GM19438 (cell line): ENCODE results near the gene PAPOLG.
"Not testable (repeated sequence)": the region's sequence is repeated elsewhere in the genome, so short reads cannot be mapped to it uniquely, and the experiment has no call there.

Experiments used
- ATAC-seq: cut with Tn5 transposase; IDR thresholded peaks from one replicate; pipeline ENCODE4 v1.9.1; 2021; ENCODE audit warnings: low read depth; ENCODE audit not compliant: unreplicated experiment

The PAPOLG gene

DNA sequence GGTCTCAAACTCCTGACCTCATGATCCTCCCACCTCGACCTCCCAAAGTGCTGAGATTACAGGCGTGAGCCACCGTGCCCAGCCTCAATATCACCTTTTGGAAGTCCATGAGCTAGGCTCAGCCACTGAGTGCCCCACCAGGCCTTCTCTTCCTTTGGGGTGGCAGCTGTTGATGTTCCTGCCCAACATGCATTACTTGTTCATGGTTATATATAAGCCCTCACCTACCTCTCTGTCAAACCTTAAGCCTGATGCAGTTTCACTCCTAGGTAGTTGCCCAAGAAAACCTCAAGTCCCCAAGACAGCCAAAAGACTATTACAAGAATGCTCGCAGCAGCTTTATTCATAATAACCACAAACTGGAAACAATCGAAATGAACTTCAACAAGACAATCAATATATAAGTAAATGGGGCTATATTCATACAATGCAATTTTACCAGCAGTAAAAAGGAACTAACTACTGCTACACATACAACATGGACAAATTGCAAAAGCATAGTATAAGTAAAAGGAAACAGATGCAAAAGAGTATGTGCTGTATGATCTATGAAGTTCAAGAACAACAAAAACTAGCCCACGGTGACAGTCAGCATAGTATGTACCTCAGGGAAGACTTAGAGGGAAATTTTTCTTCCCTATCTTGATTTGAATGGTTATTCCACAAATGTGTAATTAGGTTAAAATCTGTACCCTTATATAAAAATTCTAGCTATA, 65.7 kb downstream of the PAPOLG start:
- ATAC-seq: no peak

- ATAC-seq: no peak
These were observed 66.9 kb downstream of the PAPOLG start for GRCh38 chr2:60822987-60823386.

DNA sequence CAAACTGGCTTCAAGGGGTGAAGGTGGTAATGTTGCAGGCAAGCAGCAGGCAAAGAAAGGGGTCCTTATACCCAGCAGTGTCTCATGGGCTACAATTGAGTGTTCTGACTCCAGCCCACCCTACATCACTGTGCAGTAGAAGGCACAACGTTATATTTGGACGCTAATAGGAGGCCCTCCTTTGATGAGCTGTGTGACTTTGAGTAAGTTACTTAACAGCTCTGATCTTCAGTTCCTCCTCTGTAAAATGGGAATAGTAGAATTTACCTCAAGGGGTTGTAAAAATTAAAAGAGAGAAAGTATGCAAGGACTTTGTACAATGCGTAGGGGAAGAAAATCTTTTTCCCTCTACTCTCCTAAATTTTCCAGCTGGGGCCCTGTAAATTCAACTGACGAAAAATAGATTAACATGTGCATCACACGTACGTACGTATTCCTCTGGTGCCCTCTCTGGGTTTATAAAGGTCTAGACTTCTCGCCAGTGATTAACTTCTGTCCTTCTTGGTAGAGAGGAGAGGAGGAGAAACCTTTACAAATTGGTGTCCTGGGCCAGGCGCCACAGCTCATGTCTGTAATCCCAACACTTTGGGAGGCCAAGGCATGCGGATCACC, 67.7 kb downstream of the PAPOLG start:
- ATAC-seq: no peak

GRCh38 chr2:60825666-60826065, 69.6 kb downstream of the PAPOLG start:
- no peak for ATAC-seq

DNA sequence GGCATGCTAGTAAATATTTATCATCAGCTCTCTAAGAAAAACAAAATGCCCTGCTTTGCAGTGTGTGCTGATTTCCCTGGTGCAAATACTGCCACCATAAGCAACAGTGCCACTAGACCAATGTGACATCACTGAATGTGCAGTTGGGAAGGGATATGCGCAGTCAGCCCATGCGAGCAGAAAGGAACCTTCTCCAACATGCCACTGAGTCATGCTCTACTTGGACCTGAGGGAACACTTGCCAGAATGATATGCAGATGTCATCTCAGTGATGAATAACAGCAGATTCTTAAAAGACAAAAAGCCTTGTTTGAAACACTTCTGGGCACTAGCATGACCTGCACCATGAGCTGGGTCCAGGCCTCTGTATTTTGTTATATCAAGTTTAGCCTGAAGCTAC, 70.0 kb downstream of the PAPOLG start:
- ATAC-seq: no peak

DNA sequence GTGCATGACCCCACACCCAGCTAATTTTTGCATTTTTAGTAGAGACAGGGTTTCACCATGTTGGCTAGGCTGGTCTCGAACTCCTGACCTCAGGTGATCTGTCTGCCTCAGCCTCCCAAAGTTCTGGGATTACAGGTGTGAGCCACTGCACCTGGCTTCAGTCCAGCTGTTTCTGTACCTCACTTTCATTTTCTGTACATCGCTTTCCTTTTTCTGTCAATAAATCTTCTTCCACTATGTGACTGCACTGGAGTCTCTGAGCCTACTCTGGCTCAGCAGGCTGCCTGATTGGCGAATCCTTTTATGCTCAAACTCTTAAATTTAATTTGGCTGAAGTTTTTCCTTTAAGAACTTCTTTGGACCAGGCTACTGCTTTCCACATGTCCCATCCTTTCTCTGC, 70.8 kb downstream of the PAPOLG start:
- not testable (repeated sequence) for ATAC-seq

DNA sequence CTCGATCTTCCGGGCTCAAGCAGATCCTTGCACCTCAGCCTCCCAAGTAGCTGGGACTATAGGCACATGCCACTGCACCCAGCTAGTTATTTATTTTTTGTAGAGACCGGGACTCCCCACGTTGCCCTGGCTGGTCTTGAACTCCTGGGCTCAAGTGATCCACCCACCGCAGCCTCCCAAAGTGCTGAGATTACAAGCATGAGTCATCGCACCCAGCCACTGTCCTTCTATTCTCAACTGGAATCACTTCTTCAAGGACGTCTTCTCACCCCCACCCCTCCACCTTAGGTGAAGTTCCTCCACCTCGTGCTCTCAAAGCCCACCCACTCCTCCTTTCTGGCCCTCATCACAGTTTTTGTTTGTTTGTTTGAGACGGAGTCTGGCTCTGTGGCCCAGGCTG, 71.3 kb downstream of the PAPOLG start:
- ATAC-seq: no peak

DNA sequence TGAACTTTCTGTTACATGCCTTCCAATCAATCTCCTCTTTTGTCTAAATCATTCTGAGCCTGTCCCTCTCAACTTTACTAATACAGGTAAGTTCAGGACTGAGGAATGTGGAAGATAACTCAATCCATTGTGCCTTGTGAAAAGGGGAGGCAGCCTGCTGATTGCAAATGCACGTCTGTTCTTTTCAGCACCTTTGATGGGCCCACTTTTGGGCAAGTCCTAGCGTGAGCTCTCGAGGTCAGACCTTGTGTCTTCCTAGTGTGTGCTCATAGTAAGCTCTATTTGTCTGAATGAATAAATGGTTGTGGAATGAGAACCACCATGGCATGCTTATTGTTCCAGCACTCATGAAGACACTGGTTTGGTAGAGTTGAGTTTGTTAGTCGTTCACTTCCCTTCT, 74.9 kb downstream of the PAPOLG start:
- ATAC-seq: no peak

DNA sequence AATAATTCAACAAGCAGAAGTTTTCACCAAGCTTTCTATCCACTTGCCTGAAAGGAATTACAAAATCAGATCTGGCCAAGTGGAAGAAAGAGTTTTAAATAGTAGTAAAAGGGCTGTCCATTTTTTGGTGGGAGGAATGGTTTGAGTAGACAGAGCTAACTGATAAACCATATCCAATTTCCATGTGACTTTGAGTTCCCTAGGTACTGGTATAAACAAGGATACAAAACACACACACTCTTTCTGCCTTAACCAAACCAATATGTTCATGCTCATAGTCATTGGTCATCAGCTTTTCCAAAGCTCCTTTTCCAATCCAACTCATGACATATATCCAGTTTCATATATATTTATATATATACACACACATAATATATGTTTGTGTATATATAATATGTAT, 75.9 kb downstream of the PAPOLG start:
- ATAC-seq: no peak

- ATAC-seq: no peak
These were observed 76.6 kb downstream of the PAPOLG start for GRCh38 chr2:60832621-60833020.

DNA sequence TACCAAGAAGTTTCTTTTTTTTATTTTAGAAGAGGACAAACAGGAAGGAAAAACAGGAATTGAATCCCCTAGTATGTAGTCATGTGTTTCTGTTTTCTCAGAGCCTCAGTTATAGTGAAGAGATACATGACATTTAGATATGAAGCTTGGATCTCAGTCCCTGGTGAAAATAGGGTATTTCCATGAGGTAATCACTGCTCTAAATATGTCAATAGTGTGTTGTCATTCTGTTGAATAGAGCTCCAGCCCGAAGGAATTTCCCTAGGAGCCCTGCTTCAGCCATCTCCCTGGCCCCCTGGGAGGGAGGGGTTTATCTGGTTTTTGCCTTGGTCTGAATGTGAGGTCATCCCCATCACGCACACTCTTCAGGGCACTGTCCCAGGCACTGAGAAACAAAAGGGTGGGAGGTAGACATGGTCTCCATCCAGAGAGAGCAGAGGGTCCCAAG, 78.2 kb downstream of the PAPOLG start:
- no peak for ATAC-seq

DNA sequence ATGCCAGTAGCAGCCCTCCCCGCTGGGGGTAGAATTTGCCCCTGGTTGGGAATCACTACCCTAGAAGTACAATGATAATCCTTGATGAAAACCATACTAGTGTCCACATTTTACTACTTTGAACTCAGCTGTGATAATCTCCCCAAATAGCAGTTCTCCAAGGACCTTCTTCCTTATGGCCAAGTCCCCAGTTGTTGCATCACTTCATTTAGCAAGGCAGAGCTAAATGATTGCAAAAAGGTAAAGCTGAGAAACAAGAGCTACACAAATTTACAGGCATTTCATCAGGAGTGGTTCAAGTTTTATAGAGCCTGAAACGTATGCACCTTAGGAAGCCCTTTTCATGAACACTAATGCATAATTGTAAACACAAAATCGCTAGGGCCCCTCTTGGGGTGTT, 80.4 kb downstream of the PAPOLG start:
- no peak for ATAC-seq

DNA sequence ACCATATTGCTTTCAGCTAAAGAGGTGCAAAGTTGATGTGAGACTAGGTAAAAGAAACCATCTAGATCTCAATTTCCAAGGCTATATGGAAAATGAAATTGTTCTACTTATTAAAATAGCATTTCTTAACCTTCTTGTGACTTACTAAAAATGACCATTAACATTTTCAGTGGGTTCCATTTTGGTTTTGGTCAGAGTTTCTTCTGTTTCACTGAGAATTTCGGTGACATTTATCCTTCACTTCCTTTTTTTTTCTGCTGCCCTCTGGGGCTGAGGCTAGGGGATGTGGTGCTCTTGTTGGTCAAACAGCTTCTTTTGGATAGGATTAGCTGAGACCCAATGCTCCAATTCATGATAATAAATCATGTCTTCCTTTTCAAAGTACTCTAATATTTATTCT, 81.1 kb downstream of the PAPOLG start:
- ATAC-seq: peak; percentile 34

DNA sequence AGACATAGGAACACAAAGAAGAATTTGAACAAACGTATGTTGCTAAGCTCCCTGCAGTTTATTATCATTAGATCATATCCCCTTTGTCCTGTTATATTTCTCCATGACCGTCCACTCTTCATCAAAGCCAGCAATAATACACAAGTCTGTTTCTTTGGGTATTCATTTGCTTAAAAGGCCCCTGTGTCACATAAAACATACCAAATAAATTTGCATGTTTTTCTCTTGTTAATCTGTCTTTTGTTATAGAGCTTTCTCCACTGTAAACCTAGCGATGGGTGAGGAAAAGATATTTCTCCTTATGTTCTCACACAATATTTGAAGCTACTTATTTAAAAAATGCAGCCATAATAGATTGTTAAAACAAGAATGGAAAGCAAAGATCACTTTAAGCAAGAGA, 82.4 kb downstream of the PAPOLG start:
- ATAC-seq: no peak

GRCh38 chr2:60839126-60839813, 83.2 kb downstream of the PAPOLG start:
- ATAC-seq: peak; percentile 34

- peak; percentile 54 for ATAC-seq
These were observed 84.8 kb downstream of the PAPOLG start for GRCh38 chr2:60840880-60841279.

- no peak for ATAC-seq
These were observed 86.9 kb downstream of the PAPOLG start for GRCh38 chr2:60843006-60843405.

DNA sequence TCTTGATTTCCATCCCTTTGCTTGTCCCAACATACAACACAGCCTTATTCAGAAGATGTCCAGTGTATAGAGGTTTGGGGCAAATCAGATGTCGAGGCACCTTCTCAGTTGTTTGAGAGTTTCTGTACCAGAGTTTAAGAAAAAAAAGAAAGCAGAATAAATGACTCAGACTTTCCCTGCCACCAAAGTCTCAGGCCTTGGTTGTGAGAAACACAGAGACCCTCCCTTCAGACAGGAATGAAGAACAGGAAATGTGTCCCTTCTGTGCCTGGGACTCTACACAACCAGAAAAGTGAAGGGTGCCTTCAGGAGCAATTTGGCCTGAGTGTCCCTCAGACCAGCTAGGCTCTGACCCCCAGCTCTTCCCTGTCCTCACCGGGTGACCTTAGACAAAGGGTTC, 88.0 kb downstream of the PAPOLG start:
- no peak for ATAC-seq

- ATAC-seq: no peak
These were observed 91.8 kb downstream of the PAPOLG start for GRCh38 chr2:60847854-60848253.
